Caco-2 (cell line): ENCODE data around the gene SLC25A26. TPM values are rescaled to one million over a fixed set of nuclear protein-coding genes. Genes with fewer than 3 reads are reported as not detected.

Source experiments
- BruUV-seq: library from RNA; stranded (reverse); fragments of 400-500 nt; replicated peaks from 2 replicates; lab custom pipeline; 2021; lab: Mats Ljungman, UMichigan
- CTCF ChIA-PET: fragments of 300-600 bp; sonication (Branson Sonifier 250); formaldehyde crosslinking; loops from one replicate; lab custom pipeline; 2022; ENCODE audit warnings: antibody characterized with exemption; lab: Charles Lee
- POLR2A ChIA-PET: fragments of 300-600 bp; sonication (Branson Sonifier 250); formaldehyde crosslinking; loops from one replicate; lab custom pipeline; 2022; ENCODE audit warnings: antibody characterized with exemption; lab: Charles Lee
- DNase-seq, 2 experiments: peaks; one replicate each; pipeline versions ENCODE4 v3.0.0 to v3.0.0-alpha.2; 2020 to 2022
- H3K27me3 ChIP-seq: replicated peaks from 2 replicates; pipeline ENCODE4 v1.6.0; 2011; ENCODE audit warnings: low read length; ENCODE audit not compliant: control insufficient read depth, insufficient read depth
- H3K36me3 ChIP-seq: 2 replicates; pipeline ENCODE4 v1.5.1; 2011; ENCODE audit warnings: low read length; ENCODE audit not compliant: control insufficient read depth, insufficient read depth
- H3K4me1 ChIP-seq: fragments of 250-450 bp; sonication (Bioruptor Pico); 2 replicates; pipeline ENCODE4 v1.5.1; 2020; ENCODE audit warnings: mild to moderate bottlenecking
- H3K4me3 ChIP-seq: 2 replicates; pipeline ENCODE4 v1.5.1; 2011; ENCODE audit warnings: low read depth, mild to moderate bottlenecking, control low read depth, low read length
- H3K9me3 ChIP-seq: fragments of 250-450 bp; sonication (Bioruptor Pico); 2 replicates; pipeline ENCODE4 v1.5.1; 2020; ENCODE audit warnings: mild to moderate bottlenecking, moderate library complexity
- H3K27ac Mint-ChIP-seq: one replicate; pipeline ENCODE4 v1.8.0; 2022; ENCODE audit warnings: mixed read lengths; ENCODE audit not compliant: unreplicated experiment
- H3K27me3 Mint-ChIP-seq: one replicate; pipeline ENCODE4 v1.8.0; 2022; ENCODE audit warnings: mixed read lengths; ENCODE audit not compliant: insufficient read depth, unreplicated experiment
- H3K36me3 Mint-ChIP-seq: one replicate; pipeline ENCODE4 v1.8.0; 2022; ENCODE audit warnings: mild to moderate bottlenecking, mixed read lengths; ENCODE audit not compliant: insufficient read depth, unreplicated experiment
- H3K4me1 Mint-ChIP-seq: one replicate; pipeline ENCODE4 v1.8.0; 2022; ENCODE audit warnings: low read depth, mixed read lengths; ENCODE audit not compliant: unreplicated experiment
- H3K4me3 Mint-ChIP-seq: one replicate; pipeline ENCODE4 v1.8.0; 2022; ENCODE audit warnings: mild to moderate bottlenecking, moderate library complexity, mixed read lengths; ENCODE audit not compliant: unreplicated experiment
- H3K9me3 Mint-ChIP-seq: one replicate; pipeline ENCODE4 v1.8.0; 2022; ENCODE audit warnings: mixed read lengths; ENCODE audit not compliant: unreplicated experiment
- intact Hi-C: fragments of 100-400 bp; cut with micrococcal nuclease; formaldehyde crosslinking; loops from one replicate; pipeline ENCODE4 v1.10.0; 2022; ENCODE audit not compliant: unreplicated experiment
- total RNA-seq: library from RNA; stranded (reverse); gene quantifications from 2 replicates; pipeline ENCODE4 v1.2.3, GENCODE V29; 2022
- TF ChIP-seq, protein P1 (sequence below), 2 experiments: fragments of 200-600 bp in 1 of 2; IDR thresholded peaks; 1 replicate in 1 of 2; 2 replicates in 1 of 2; pipeline versions ENCODE4 v1.5.1 to v1.8.0; 2011 to 2022; ENCODE audit warnings: antibody characterized with exemption in 1 of 2, control low read depth in 1 of 2, inconsistent platforms in 1 of 2, low read depth in 1 of 2, low read length in 1 of 2, mild to moderate bottlenecking in 1 of 2, moderate library complexity in 1 of 2; ENCODE audit not compliant: insufficient read depth in 1 of 2, severe bottlenecking in 1 of 2, unreplicated experiment in 1 of 2

Gene SLC25A26
- total RNA-seq, 1 experiment from 2014 or later, result 25.4 TPM

GRCh38 chr3:66206806-66207205 is 14.0 kb upstream of the SLC25A26 start:
- H3K27me3 ChIP-seq, result no peaks in the 10 kb centered on the region
- no peaks in the 10 kb centered on the region; the same call in 1 of the 2 replicates for H3K4me1 ChIP-seq
- no peaks in the 10 kb centered on the region for H3K9me3 Mint-ChIP-seq
- H3K4me1 Mint-ChIP-seq, result no peaks in the 10 kb centered on the region
- H3K4me3 Mint-ChIP-seq, result no peak overlapping the region
- H3K27me3 Mint-ChIP-seq, result peaks cover 3% of the 10 kb centered on the region
- intact Hi-C loops, result no loop called here
- CTCF ChIA-PET, result no interaction called here
- TF ChIP-seq, protein P1, sequence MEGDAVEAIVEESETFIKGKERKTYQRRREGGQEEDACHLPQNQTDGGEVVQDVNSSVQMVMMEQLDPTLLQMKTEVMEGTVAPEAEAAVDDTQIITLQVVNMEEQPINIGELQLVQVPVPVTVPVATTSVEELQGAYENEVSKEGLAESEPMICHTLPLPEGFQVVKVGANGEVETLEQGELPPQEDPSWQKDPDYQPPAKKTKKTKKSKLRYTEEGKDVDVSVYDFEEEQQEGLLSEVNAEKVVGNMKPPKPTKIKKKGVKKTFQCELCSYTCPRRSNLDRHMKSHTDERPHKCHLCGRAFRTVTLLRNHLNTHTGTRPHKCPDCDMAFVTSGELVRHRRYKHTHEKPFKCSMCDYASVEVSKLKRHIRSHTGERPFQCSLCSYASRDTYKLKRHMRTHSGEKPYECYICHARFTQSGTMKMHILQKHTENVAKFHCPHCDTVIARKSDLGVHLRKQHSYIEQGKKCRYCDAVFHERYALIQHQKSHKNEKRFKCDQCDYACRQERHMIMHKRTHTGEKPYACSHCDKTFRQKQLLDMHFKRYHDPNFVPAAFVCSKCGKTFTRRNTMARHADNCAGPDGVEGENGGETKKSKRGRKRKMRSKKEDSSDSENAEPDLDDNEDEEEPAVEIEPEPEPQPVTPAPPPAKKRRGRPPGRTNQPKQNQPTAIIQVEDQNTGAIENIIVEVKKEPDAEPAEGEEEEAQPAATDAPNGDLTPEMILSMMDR (IDR thresholded peaks at IDR 0.05; ENCODE audit: insufficient read depth in 1 of 2, low read depth in 1 of 2, low read length in 1 of 2, severe bottlenecking in 1 of 2, unreplicated experiment in 1 of 2), result no peak
- H3K36me3 ChIP-seq, result no peaks in the 10 kb centered on the region
- no peak overlapping the region for H3K27ac Mint-ChIP-seq
- DNase-seq, result no peak
- BruUV-seq, result no TSS peak
- no peaks in the 10 kb centered on the region for H3K9me3 ChIP-seq
- no peak overlapping the region for H3K4me3 ChIP-seq
- no peaks in the 10 kb centered on the region for H3K36me3 Mint-ChIP-seq
- POLR2A ChIA-PET, result no interaction called here

- BruUV-seq, result no TSS peak
- no peaks in the 10 kb centered on the region for H3K9me3 Mint-ChIP-seq
- no peaks in the 10 kb centered on the region for H3K36me3 Mint-ChIP-seq
- Histone ChIP-seq H3K36me3 (no peaks in the 10 kb centered on the region), H3K27me3 (no peaks in the 10 kb centered on the region), H3K4me3 (no peak overlapping the region), H3K9me3 (no peaks in the 10 kb centered on the region), H3K4me1 (no peaks in the 10 kb centered on the region; the same call in 1 of the 2 replicates)
- ChIA-PET CTCF (no interaction called here), POLR2A (no interaction called here)
- H3K27me3 Mint-ChIP-seq, result peaks cover 3% of the 10 kb centered on the region
- TF ChIP-seq, protein P1 (IDR thresholded peaks at IDR 0.05; ENCODE audit: insufficient read depth in 1 of 2, low read depth in 1 of 2, low read length in 1 of 2, severe bottlenecking in 1 of 2, unreplicated experiment in 1 of 2), result no peak
- intact Hi-C loops, result no loop called here
- H3K4me1 Mint-ChIP-seq, result no peaks in the 10 kb centered on the region
- no peak for DNase-seq
- no peak overlapping the region for H3K27ac Mint-ChIP-seq
- H3K4me3 Mint-ChIP-seq, result no peak overlapping the region
These were observed 12.6 kb upstream of the SLC25A26 start for GRCh38 chr3:66208189-66208588.

GRCh38 chr3:66210687-66211295 is 10.0 kb upstream of the SLC25A26 start:
- H3K9me3 ChIP-seq, result no peaks in the 10 kb centered on the region; the same call in 1 of the 2 replicates
- Mint-ChIP-seq H3K4me1 (no peaks in the 10 kb centered on the region), H3K9me3 (no peaks in the 10 kb centered on the region), H3K36me3 (no peaks in the 10 kb centered on the region), H3K27me3 (peaks cover under 1% of the 10 kb centered on the region), H3K27ac (no peak overlapping the region), H3K4me3 (no peak overlapping the region)
- intact Hi-C loops, result no loop called here
- H3K4me3 ChIP-seq, result no peak overlapping the region
- TF ChIP-seq, protein P1 (IDR thresholded peaks at IDR 0.05; ENCODE audit: insufficient read depth in 1 of 2, low read depth in 1 of 2, low read length in 1 of 2, severe bottlenecking in 1 of 2, unreplicated experiment in 1 of 2), result no peak
- H3K27me3 ChIP-seq, result no peaks in the 10 kb centered on the region
- DNase-seq, result no peak
- no TSS peak for BruUV-seq
- ChIA-PET POLR2A (no interaction called here), CTCF (no interaction called here)
- H3K4me1 ChIP-seq, result no peaks in the 10 kb centered on the region; the same call in 1 of the 2 replicates
- H3K36me3 ChIP-seq, result no peaks in the 10 kb centered on the region
